Nephron (organoid): ENCODE data around the gene CPXM2.

Experiments used
- H3K27ac Mint-ChIP-seq, 3 experiments: 2 replicates each; pipeline ENCODE4 v1.8.0; 2020; ENCODE audit warnings: mixed read lengths in 3 of 3, mild to moderate bottlenecking in 2 of 3, moderate library complexity in 1 of 3
- H3K27me3 Mint-ChIP-seq: 2 replicates; pipeline ENCODE4 v1.8.0; 2021; ENCODE audit warnings: low read depth, mild to moderate bottlenecking, moderate library complexity, mixed read lengths
- H3K36me3 Mint-ChIP-seq: 2 replicates; pipeline ENCODE4 v1.8.0; 2020; ENCODE audit warnings: low read depth, mixed read lengths
- H3K4me1 Mint-ChIP-seq: 2 replicates; pipeline ENCODE4 v1.8.0; 2020; ENCODE audit warnings: mixed read lengths
- H3K4me3 Mint-ChIP-seq, 3 experiments: 2 replicates each; pipeline ENCODE4 v1.8.0; 2020; ENCODE audit warnings: mild to moderate bottlenecking in 3 of 3, mixed read lengths in 3 of 3, moderate library complexity in 2 of 3
- H3K9me3 Mint-ChIP-seq: 2 replicates; pipeline ENCODE4 v1.8.0; 2020; ENCODE audit warnings: mixed read lengths
- CTCF ChIP-seq, 3 experiments: fragments of 200-600 bp; sonication (generic); IDR thresholded peaks; one replicate each; pipeline ENCODE4 v1.5.0; 2021; ENCODE audit warnings: antibody characterized with exemption in 3 of 3; ENCODE audit not compliant: unreplicated experiment in 3 of 3

The CPXM2 gene

GRCh38 chr10:123930340-123931001 is 38.9 kb upstream of the CPXM2 start:
- Mint-ChIP-seq H3K36me3 (no peaks in the 10 kb centered on the region), H3K27ac (no peak overlapping the region), H3K4me3 (no peak overlapping the region), H3K9me3 (peaks cover 19% of the 10 kb centered on the region), H3K27me3 (peaks cover 35% of the 10 kb centered on the region), H3K4me1 (no peaks in the 10 kb centered on the region)
- TF ChIP-seq CTCF (IDR thresholded peaks at IDR 0.05; ENCODE audit: unreplicated experiment in 3 of 3): no peak

DNA sequence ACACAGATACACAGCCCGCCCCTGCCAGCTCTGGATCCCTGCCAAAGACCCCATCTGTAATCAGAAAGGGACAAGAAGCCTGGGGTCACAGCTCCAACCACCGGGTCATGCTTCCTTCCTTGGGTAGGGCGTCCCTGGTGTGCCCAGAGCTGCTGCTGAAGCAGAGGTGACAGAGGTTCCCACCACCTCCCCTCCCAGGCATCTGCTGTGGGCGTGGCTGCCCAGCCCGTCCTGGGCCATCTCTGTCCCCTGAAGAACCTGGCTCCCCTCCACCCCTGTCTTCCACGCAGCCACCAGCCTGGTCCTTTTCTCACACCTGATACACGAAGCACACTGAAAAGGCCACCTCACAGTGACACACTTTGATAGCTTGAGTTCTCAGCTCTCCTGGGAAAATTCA is 38.2 kb upstream of the CPXM2 start:
- Mint-ChIP-seq H3K27ac (no peak overlapping the region), H3K36me3 (no peaks in the 10 kb centered on the region), H3K27me3 (peaks cover 33% of the 10 kb centered on the region), H3K9me3 (peaks cover 19% of the 10 kb centered on the region), H3K4me3 (no peak overlapping the region), H3K4me1 (no peaks in the 10 kb centered on the region)
- TF ChIP-seq CTCF (IDR thresholded peaks at IDR 0.05; ENCODE audit: unreplicated experiment in 3 of 3): no peak

- H3K27me3 Mint-ChIP-seq: peaks cover 33% of the 10 kb centered on the region
- no peak for TF ChIP-seq CTCF (IDR thresholded peaks at IDR 0.05; ENCODE audit: unreplicated experiment in 3 of 3)
- H3K9me3 Mint-ChIP-seq: peaks cover 21% of the 10 kb centered on the region
- no peak overlapping the region for H3K4me3 Mint-ChIP-seq
- H3K27ac Mint-ChIP-seq: no peak overlapping the region
- no peaks in the 10 kb centered on the region for H3K4me1 Mint-ChIP-seq
- no peaks in the 10 kb centered on the region for H3K36me3 Mint-ChIP-seq
These were observed 36.8 kb upstream of the CPXM2 start for GRCh38 chr10:123928427-123928826.

- Mint-ChIP-seq H3K4me3 (no peak overlapping the region), H3K4me1 (no peaks in the 10 kb centered on the region), H3K27ac (no peak overlapping the region), H3K9me3 (peaks cover 18% of the 10 kb centered on the region), H3K36me3 (no peaks in the 10 kb centered on the region), H3K27me3 (peaks cover 47% of the 10 kb centered on the region)
- no peak for TF ChIP-seq CTCF (IDR thresholded peaks at IDR 0.05; ENCODE audit: unreplicated experiment in 3 of 3)
These were observed 35.0 kb upstream of the CPXM2 start for GRCh38 chr10:123926401-123927264.

- no peak for TF ChIP-seq CTCF (IDR thresholded peaks at IDR 0.05; ENCODE audit: unreplicated experiment in 3 of 3)
- Mint-ChIP-seq H3K4me1 (no peaks in the 10 kb centered on the region), H3K27ac (no peak overlapping the region), H3K36me3 (peaks cover 6% of the 10 kb centered on the region), H3K4me3 (no peak overlapping the region), H3K9me3 (peaks cover 25% of the 10 kb centered on the region), H3K27me3 (peaks cover 56% of the 10 kb centered on the region)
These were observed 30.5 kb upstream of the CPXM2 start for GRCh38 chr10:123922126-123922525.
